Prostate gland (tissue), 2 donors: ENCODE data around the gene IL3. TPM values are rescaled to one million over a fixed set of nuclear protein-coding genes. Genes with fewer than 3 reads are reported as not detected.

Experiments used
- DNase-seq: peaks from one replicate; pipeline ENCODE4 v3.0.0-alpha.2; 2019; ENCODE audit warnings: low spot score
- H3K27ac ChIP-seq, 2 donors: fragments of 200-600 bp; sonication (generic); 2 replicates each; pipeline ENCODE4 v1.5.1; 2017 to 2019
- H3K27me3 ChIP-seq: fragments of 200-600 bp; sonication (generic); replicated peaks from 2 replicates; pipeline ENCODE4 v1.5.1; 2019; ENCODE audit not compliant: insufficient read depth
- H3K36me3 ChIP-seq, 2 donors: fragments of 200-600 bp; sonication (generic); 1 replicate in 1 of 2; 2 replicates in 1 of 2; pipeline versions ENCODE4 v1.5.1 to v1.8.1; 2017 to 2019
- H3K4me1 ChIP-seq: fragments of 200-600 bp; sonication (generic); replicated peaks from 2 replicates; pipeline ENCODE4 v1.5.1; 2019
- H3K4me3 ChIP-seq, 2 donors: fragments of 200-600 bp; sonication (generic); 2 replicates each; pipeline ENCODE4 v1.5.1; 2017 to 2019
- H3K9me3 ChIP-seq: fragments of 200-600 bp; sonication (generic); 2 replicates; pipeline ENCODE4 v1.5.1; 2017
- CTCF ChIP-seq, 4 experiments: fragments of 200-600 bp in 2 of 4; fragments of 450-650 bp in 2 of 4; sonication (generic) in 2 of 4; IDR thresholded peaks; 1 replicate in 3 of 4; 2 replicates in 1 of 4; pipeline ENCODE4 v1.5.1; 2016 to 2019; ENCODE audit warnings: antibody characterized with exemption in 4 of 4, mild to moderate bottlenecking in 2 of 4, moderate library complexity in 2 of 4
- POLR2A ChIP-seq: fragments of 450-650 bp; IDR thresholded peaks from one replicate; pipeline ENCODE4 v1.6.1; 2016; ENCODE audit warnings: antibody characterized with exemption, mild to moderate bottlenecking
- POLR2AphosphoS5 ChIP-seq: sonication (generic); formaldehyde crosslinking; IDR thresholded peaks from one replicate; pipeline ENCODE4 v1.6.1; 2017; ENCODE audit warnings: antibody characterized with exemption
- WGBS: methylation state at CpG from one replicate; pipeline ENCODE4 v1.1.5; 2018; 5-methylcytosine and 5-hydroxymethylcytosine counted together
- intact Hi-C: fragments of 100-400 bp; cut with DNase I; formaldehyde crosslinking; loops from one replicate; pipeline ENCODE4 v1.14.2; 2022
- total RNA-seq, 2 donors: library from RNA; depleted of rRNA; stranded (reverse); fragments of >200 nt; gene quantifications; one replicate each; pipeline ENCODE4 v1.1.0, GENCODE V29; 2016

The IL3 gene
- not detected for total RNA-seq

DNA sequence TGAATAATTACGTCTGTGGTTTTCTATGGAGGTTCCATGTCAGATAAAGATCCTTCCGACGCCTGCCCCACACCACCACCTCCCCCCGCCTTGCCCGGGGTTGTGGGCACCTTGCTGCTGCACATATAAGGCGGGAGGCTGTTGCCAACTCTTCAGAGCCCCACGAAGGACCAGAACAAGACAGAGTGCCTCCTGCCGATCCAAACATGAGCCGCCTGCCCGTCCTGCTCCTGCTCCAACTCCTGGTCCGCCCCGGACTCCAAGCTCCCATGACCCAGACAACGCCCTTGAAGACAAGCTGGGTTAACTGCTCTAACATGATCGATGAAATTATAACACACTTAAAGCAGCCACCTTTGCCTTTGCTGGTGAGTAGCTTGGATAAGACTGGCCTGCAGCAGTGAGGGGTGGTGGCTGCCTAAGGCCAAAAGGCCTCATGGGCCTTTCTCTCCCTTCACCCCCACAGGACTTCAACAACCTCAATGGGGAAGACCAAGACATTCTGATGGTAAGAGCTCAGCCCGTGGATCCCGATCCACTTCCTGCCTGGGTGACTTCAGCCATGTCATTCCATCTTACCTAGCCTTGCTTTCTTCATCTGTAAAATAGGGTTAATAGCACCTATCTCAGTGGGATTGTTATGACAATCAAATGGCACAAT is at the start of gene IL3:
IL3 (plus strand) TSS at position 155 of the 661 bp plus-strand sequence; CDS start at position 207, 52 bp downstream.
- 91% methylated on average over 16 of the region's 16 CpGs for WGBS
- H3K36me3 ChIP-seq = no peaks in the 10 kb centered on the region
- H3K4me1 ChIP-seq = no peaks in the 10 kb centered on the region
- H3K9me3 ChIP-seq = no peaks in the 10 kb centered on the region
- intact Hi-C loops = loop anchor here (5.0 kb wide), 1 partner anchor 473 kb away; no protein-coding TSS in a partner anchor
- no peak within 1 kb of the TSS for H3K27ac ChIP-seq
- H3K4me3 ChIP-seq = no peak within 1 kb of the TSS
- DNase-seq = no peak
- TF ChIP-seq POLR2A (no peak), CTCF (IDR thresholded peaks at IDR 0.05) (no peak), POLR2AphosphoS5 (no peak)
- no peaks in the 10 kb centered on the region for H3K27me3 ChIP-seq

GRCh38 chr5:132010989-132011621 is 49.4 kb upstream of the IL3 start:
- TF ChIP-seq POLR2AphosphoS5 (no peak), CTCF (IDR thresholded peaks at IDR 0.05) (no peak), POLR2A (no peak)
- intact Hi-C loops = no loop called here
- 7% methylated on average over 36 of the region's 46 CpGs for WGBS
- no peaks in the 10 kb centered on the region for H3K4me1 ChIP-seq
- DNase-seq = no peak
- H3K4me3 ChIP-seq = peak overlapping the region; percentile 47 to 57
- H3K9me3 ChIP-seq = no peaks in the 10 kb centered on the region
- no peak overlapping the region for H3K27ac ChIP-seq
- no peaks in the 10 kb centered on the region for H3K27me3 ChIP-seq
- no peaks in the 10 kb centered on the region for H3K36me3 ChIP-seq

DNA sequence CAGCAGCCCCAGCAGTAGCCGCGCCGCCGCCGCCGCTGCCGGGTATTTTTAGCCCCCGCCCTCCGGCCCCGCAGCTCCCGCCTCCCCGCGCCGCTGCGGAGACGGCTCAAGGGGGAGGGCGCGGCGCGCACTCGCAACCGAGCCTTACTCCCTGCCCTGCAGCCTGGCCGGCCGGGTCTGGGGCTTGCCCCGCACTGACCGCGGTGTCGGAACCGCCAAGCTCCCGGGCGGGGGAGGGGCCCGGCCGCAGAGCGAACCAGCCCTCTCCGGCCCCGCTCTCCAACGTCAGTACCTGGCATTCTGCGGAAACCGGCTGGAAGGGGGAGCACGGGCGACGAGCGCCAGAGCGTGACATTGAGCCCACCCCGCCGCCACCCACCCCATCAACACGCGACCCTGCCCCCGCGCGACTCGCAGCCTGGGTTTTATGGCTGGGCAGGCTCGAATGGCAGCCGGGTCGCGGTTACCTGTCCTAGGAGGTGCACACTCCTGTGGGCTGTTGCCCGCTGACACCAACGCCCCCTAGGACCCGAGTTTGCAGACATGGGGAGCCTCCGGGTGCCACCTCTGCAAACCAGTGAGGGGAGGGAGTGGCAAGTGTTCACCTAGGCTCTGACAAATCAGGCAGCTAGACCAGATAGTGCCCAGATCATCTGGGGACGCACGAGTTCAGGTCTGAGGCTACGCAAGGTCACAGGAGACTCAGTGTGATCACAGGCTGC is 48.7 kb upstream of the IL3 start, which contains the start of gene ACSL6:
ACSL6 (minus strand) TSS at position 37 of the 722 bp plus-strand sequence. CDS start 105 bp downstream, outside the sequence.
- intact Hi-C loops = no loop called here
- DNase-seq = no peak
- no peaks in the 10 kb centered on the region for H3K36me3 ChIP-seq
- 5% methylated on average over 33 of the region's 63 CpGs for WGBS
- no peaks in the 10 kb centered on the region for H3K27me3 ChIP-seq
- H3K27ac ChIP-seq = no peak within 1 kb of the TSS
- no peaks in the 10 kb centered on the region for H3K4me1 ChIP-seq
- TF ChIP-seq POLR2A (no peak), POLR2AphosphoS5 (no peak), CTCF (IDR thresholded peaks at IDR 0.05) (no peak)
- H3K4me3 ChIP-seq = peak within 1 kb of the TSS; percentile 47 to 57
- H3K9me3 ChIP-seq = no peaks in the 10 kb centered on the region

- no peaks in the 10 kb centered on the region for H3K36me3 ChIP-seq
- no peak for TF ChIP-seq POLR2A
- no peak for TF ChIP-seq POLR2AphosphoS5
- no peak for TF ChIP-seq CTCF (IDR thresholded peaks at IDR 0.05)
- H3K9me3 ChIP-seq = no peaks in the 10 kb centered on the region
- no peaks in the 10 kb centered on the region for H3K27me3 ChIP-seq
- H3K4me3 ChIP-seq = no peak overlapping the region
- no peaks in the 10 kb centered on the region for H3K4me1 ChIP-seq
- DNase-seq = no peak
- H3K27ac ChIP-seq = no peak overlapping the region
- intact Hi-C loops = no loop called here
- 26% methylated on average over 7 of the region's 7 CpGs for WGBS
These were observed 48.0 kb upstream of the IL3 start for GRCh38 chr5:132012371-132013005.
